NOMO-1 treated with dmso at 0.1 percent for 144 hours (cell line): ENCODE measurements around the gene ARHGAP15.

ENCODE experiments used
- DNase-seq: peaks from one replicate; lab custom pipeline; 2025; ENCODE audit not compliant: unreplicated experiment; lab: John Stamatoyannopoulos, UW

ARHGAP15 gene

GRCh38 chr2:143169105-143169504 lies 39.9 kb downstream of the ARHGAP15 start:
- DNase-seq: no peak

DNA sequence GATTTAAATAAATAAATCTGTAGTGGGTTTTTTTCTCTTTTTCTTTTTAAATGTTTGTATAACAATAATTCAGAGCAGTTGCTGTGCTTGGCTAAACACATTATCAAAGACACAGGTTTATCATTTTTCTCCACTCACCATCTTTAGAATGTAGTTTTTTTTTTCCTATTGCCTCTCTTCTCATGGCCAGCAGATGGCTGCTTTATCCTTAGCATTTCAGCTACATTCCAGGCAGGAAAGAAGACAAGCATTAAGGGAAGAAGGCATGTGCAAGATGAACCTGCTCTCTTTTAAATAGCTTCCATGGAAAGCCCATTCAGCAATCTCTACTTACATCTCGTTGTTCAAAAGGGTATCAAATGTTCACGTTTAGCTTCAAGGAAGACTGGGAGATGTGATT lies 42.6 kb downstream of the ARHGAP15 start:
- no peak for DNase-seq

- no peak for DNase-seq
Observed at GRCh38 chr2:143175438-143175837, 46.2 kb downstream of the ARHGAP15 start.

- DNase-seq: no peak
Observed at GRCh38 chr2:143176606-143177005, 47.4 kb downstream of the ARHGAP15 start.

DNA sequence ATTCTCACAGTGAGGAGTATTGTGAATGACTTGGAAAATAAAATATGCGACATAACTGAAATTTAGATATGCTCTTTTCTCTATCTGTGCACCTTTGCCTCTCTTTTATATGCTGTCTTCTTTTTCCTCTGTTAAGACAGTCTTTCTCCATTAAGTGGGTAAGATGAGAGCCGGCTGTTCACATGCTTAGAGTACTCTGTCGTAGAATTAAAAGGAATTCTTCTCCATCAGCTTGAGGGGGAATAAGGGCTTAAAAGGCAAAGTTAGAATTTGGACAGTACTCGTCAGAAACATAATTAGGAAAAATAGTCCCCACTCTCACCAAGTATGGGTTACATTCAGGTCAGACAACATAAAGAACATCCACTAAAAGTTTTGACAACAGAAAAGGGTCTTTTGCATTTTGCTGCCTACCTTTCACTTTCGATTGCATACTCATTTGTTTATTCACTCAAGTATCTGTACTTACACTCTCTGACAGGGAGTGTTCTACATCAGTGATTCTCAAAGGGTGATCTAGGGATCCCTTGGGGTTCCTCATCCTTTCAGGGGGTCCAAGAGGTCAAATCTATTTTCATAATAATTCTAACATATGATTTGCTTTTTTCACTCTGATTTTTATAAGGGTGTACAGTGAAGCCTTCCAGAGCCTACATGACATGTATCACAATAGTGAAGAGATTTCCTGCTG lies 48.0 kb downstream of the ARHGAP15 start:
- no peak for DNase-seq

DNA sequence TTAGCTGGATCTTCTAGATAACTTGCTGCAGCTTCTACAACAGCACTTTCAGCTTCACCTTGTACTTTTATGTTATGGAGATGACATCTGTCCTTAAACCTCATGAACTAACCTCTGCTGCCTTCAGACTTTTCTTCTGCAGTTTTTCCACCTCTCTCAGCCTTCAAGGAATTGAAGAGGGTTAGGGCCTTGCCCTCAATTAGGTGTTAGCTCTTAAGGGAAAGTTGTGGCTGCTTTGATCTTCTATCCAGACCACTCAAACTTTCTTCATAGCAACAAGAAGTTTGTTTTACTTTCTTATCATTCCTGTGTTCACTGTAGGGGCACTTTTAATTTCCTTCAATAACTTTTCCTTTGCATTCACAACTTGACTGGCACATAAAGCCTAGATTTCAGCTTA lies 52.3 kb downstream of the ARHGAP15 start:
- no peak for DNase-seq

- no peak for DNase-seq
Observed at GRCh38 chr2:143182649-143183048, 53.4 kb downstream of the ARHGAP15 start.

DNA sequence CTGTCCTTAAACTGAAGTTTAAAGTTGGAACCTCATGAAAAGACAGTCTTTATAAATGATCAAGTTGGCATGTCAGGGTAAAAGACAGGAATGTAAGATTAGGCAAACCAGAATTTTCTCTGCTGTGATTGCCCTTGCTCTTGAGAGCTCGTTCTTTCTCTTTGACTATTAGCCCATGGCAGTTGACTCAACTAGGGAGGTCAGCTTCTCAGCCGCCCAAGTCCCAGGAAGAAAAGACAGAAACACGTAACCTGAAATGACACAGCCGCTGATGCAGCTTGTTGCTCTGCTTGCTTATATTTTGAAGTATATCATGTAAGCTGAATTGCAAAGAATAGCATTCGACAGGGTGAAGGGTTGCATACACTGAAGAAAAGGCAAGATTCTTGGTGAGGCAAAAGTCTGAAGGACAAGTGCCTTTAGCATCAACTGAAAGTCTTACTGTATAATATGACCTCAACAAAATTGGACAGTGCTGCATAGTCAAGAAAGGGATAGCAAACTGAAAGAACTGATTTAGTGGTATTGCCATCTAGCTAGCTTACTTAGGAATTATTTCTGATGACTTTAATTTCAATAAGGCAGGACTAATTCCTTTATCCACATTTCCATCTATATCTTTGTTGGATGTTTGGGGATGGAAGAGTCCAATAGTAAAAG lies 54.7 kb downstream of the ARHGAP15 start:
- no peak for DNase-seq

- DNase-seq: no peak
Observed at GRCh38 chr2:143186876-143187275, 57.7 kb downstream of the ARHGAP15 start.

- no peak for DNase-seq
Observed at GRCh38 chr2:143190431-143190830, 61.2 kb downstream of the ARHGAP15 start.

- DNase-seq: no peak
Observed at GRCh38 chr2:143192106-143192505, 62.9 kb downstream of the ARHGAP15 start.

DNA sequence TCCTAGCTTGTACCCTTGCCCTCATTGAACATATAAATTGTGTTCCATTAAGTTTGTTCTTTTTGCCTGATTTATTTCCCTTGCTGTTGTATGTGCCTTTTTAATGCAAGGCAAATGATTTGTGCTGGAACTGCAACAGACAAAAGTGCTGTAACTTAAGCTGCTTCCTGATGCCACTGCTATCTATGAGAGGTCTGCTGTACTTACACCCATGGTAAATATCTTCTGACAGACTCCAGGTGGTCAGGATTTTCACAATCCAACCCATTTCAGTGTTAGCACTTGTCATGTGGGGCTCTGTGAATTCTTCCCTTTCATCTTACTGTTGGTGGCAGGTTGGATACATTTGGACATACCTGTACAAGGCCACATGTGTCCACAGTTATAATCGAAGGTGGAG lies 63.5 kb downstream of the ARHGAP15 start:
- no peak for DNase-seq

DNA sequence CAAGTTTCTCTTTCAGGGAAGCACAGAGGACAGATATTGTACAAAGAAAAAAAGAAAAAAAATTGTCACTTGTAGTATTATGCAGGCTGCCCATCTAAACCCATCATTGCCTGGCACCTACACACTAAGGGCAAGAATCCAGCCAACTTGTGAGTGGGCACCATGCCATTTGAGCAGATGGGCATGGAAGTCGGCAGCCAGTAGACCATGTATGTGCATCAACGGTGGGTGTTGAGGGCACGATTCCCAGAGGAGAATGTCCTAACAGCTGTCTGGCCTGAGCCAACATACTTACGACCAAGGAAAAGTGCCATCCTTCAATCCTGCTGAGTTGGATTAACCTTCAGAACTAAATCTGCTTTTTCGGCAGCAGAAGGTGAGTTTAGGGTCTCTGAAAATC lies 63.9 kb downstream of the ARHGAP15 start:
- no peak for DNase-seq

DNA sequence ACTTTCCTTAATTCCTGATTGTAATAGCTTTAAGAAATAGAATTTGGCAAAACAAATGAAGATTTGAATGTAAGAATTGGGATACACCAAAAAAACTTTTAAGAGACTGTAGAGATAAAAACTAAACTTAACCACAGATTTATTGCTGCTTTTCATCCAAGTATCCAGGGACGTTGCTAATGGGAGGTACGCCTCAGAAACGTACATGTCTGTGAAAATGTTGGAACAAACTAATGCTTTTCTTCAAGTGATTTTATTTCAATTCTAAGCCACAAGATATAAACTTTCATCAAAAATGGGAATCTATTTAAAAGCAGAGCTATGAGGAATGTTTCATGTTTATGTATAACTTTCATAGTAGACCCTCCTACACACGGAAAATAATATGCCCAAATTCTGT lies 66.3 kb downstream of the ARHGAP15 start:
- no peak for DNase-seq

DNA sequence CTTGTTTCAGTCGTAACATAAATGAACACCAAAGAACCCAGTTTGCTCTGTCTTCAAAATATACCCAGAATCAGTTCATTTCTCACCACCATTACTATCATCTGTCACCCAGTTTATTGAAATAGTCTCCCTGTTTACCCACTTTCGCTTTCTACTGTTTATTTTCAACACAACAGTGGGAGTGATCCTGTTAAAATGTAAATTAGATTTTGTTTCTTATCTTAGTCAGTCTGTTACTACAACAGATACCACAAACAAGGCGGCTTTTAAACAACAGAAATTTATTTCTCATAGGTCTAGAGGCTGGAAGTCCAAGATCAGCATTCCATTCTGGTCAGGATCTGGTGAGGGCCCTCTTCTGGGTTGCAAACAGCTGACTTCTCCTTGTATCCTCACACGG lies 74.8 kb downstream of the ARHGAP15 start:
- no peak for DNase-seq

DNA sequence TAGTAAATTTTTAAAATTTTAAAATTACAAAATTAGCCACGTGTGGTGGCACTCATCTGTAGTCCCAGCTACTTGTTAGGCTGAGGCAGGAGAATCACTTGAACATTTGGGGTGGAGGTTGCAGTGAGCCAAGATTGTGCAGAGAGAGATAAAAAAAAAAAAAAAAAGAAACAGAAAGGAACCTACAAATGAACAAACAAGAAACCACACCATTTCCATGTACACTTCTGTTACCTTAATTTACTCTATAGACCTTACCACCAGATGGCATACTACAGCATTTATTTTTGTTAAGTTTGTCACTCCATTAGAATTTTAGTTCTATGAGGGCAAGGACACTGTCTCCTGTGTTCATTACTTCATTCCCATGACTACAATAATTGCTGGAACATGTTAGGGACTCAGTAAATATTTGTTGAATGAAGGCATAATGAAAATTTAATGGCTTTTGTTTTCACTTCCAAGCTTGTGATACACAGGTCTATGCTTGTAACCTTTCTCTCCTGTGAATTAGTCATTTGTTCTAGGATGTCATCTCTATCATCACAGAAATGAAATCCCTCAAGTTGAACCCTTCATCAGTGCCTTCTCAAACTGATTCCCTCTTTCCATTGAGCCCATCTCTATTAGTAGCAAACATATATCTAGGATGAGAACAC lies 76.0 kb downstream of the ARHGAP15 start:
- DNase-seq: no peak

DNA sequence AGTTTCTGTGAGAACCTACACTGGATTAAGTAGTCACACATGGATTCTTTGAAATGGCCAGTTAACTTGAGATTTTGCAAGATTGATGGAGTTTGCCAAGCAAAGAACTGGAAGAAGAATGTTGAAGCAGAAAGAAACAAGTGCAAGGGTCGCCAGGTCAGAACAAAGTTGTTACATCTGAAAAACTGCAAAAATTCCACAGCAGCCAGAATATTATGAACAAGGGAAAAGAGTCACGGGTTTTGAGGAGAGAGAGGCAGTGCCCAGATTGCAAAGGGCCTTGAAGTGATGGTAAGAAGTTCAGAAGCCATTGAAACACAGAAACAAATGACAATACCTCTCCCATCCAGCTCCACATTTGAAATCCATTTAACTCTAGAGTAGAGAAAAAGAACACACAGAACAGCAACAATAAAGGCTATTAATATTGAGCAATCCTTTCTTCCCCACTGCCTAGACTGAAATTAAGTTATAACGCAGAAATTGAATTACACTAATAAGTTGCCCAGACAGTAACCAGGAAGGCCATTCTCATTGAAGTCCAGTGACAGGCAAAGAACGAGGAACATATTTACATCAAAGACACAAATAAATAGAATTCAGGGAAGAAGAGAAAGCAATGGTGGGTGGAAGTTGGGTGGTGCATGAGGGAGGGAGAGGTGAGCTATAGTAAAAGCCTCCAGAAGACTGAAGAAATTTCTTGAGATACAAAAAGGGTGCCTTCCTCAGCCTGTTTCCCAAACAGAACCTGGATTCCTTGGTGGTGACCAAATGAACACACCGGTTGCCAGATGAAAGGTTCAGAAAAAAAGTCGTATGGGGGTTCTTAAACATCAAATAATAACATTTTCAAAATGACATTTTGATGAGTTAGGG lies 80.6 kb downstream of the ARHGAP15 start:
- DNase-seq: no peak

DNA sequence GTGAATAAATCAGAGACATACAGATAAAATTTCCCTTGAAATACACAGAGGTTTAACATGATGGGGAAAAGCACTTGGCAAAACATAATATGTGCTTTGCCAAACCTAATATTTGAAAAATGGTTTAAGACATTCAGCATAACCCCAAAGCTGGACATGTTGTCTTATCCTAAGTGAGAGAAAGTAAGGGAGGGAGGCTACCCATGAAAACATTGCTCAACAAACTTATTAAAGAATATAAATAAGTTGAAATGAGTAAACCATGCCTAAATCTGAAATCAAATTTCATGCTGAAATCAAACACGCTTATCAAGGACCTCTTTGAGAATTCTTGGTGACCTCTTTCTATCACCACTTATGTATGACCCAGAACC lies 81.2 kb downstream of the ARHGAP15 start:
- DNase-seq: no peak

- peak; percentile 11 for DNase-seq
Observed at GRCh38 chr2:143217512-143218115, 88.4 kb downstream of the ARHGAP15 start.

DNA sequence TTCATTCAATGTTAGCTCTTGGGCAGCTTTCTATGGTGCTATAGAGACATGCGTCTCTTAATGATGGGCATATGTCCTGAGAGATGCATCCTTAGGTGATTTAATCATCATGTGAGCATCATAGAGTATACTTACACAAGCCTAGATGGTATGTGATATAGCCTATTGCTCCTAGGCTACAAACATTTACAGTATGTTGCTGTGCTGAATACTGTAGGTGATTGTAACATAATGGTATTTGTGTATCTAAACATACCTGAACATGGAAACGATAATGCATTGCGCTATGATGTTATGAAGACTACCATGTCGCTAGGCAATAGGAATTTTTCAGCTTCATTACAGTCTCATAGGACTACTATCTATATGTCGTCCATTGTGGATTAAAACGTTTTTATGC lies 89.4 kb downstream of the ARHGAP15 start:
- no peak for DNase-seq

- no peak for DNase-seq
Observed at GRCh38 chr2:143219266-143219665, 90.0 kb downstream of the ARHGAP15 start.
